IPS-11a (cell line): ENCODE measurements around the gene TRAPPC12.
"Not testable (repeated sequence)": the region's sequence is repeated elsewhere in the genome, so short reads cannot be mapped to it uniquely, and the experiment has no call there.

Experiments
- H3K4me3 ChIP-seq: one replicate; pipeline ENCODE4 v1.5.1; 2013; ENCODE audit warnings: low read depth, low read length, control low read depth

Gene TRAPPC12

GRCh38 chr2:3498783-3499394, 119.4 kb downstream of the TRAPPC12 start:
- no peak overlapping the region for H3K4me3 ChIP-seq

GRCh38 chr2:3500326-3500899, 120.9 kb downstream of the TRAPPC12 start:
- no peak overlapping the region for H3K4me3 ChIP-seq

GRCh38 chr2:3503046-3503445, 123.6 kb downstream of the TRAPPC12 start:
- H3K4me3 ChIP-seq = no peak overlapping the region

GRCh38 chr2:3503483-3503882, 124.0 kb downstream of the TRAPPC12 start:
- H3K4me3 ChIP-seq = no peak overlapping the region

DNA sequence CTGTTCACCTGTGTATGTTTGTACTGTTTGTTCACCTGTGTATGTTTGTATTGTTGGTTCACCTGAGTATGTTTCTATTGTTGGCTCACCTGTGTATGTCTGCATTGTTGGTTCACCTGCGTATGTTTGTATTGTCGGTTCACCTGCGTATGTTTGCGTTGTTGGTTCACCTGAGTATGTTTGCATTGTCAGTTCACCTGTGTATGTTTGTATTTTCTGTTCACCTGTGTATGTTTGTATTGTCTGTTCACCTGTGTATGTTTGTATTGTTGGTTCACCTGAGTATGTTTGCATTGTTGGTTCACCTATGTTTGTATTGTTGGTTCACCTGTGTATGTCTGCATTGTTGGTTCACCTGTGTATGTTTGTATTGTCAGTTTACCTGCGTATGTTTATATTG, 125.2 kb downstream of the TRAPPC12 start:
- no peak overlapping the region for H3K4me3 ChIP-seq

DNA sequence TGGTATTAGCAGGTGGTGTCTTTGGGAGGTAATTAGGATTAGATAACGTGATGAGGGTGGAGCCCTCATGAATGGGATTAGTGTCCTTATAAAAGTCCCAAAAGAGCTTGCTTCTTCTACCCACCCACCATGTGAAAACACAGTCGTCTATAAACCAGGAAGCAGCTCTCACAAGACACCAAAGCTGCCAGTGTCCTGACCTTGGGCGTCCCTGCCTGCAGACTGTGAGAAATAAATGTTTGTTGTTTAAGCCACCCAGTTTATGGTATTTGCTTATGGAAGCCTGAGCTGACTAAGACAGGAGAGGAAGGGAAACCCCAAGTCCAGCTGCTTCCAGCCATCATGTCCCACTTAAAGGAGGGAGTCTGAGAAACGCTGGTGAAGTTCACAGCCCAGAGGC, 126.3 kb downstream of the TRAPPC12 start:
- H3K4me3 ChIP-seq = no peak overlapping the region

DNA sequence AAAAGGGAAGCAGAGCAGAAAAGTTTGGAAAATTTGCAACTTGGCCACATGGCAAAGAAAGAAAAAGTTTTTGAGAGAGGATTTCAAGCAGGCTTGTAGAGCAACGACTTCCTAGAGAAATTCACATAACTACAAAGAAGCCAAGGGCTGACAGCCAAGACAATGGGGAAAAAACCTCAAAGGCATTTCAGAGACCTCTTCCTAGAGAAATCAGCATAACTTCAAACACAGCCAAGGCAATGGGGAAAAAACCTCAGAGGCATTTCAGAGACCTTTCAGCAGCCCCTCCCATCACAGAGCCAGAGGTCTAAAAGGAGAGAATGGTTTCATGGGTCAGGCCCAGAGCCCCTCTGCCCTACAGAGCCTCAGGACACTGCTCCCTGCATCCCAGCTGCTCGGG, 132.6 kb downstream of the TRAPPC12 start:
- no peak overlapping the region for H3K4me3 ChIP-seq

DNA sequence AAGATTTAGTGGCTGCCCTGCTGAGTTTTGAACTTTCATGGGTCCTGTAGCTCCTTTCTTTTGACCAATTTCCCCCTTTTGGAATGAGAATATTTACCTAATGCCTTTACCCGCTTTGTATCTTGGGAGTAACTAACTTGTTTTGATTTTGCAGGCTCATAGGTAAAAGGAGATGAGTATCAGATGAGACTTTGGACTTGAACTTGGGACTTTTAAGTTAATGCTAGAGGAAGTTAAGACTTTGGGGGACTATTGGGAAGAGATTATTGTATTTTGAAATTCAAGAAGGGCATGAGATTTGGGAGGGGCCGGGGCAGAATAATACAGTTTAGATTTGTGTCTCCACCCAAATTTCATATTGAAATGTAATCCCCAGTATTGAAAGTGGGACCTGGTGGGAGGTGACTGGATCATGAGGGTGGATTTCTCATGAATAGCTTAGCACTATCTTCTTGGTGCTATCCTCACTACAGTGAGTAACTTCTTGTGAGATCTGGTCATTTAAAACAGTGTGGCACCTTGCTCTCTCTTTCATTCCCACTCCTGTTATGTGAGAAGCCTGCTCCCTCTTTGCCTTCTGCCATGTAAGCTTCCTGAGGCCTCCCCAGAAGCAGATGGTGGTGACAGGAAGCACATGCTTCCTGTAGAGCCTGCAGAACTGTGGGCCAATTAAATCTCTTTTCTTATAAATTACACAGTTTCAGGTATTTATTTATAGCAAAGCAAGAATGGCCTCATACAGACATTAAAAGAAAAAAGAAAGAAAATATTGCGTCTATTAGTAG, 133.7 kb downstream of the TRAPPC12 start:
- no peak overlapping the region for H3K4me3 ChIP-seq

DNA sequence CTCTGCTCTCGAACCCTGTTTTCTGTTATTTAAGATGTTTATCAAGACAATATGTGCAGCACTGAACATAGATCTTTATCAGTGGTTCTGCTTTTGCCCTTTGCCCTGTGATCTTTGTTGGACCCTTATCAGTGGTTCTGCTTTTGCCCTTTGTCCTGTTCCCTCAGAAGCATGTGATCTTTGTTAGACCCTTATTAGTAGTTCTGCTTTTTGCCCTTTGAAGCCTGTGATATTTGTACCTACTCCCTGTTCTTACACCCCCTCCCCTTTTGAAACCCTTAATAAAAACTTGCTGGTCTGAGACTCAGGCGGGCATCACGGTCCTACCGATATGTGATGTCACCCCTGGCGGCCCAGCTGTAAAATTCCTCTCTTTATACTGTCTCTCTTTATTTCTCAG, 135.9 kb downstream of the TRAPPC12 start:
- H3K4me3 ChIP-seq = not testable (repeated sequence)

GRCh38 chr2:3516831-3517230, 137.3 kb downstream of the TRAPPC12 start:
- no peak overlapping the region for H3K4me3 ChIP-seq

DNA sequence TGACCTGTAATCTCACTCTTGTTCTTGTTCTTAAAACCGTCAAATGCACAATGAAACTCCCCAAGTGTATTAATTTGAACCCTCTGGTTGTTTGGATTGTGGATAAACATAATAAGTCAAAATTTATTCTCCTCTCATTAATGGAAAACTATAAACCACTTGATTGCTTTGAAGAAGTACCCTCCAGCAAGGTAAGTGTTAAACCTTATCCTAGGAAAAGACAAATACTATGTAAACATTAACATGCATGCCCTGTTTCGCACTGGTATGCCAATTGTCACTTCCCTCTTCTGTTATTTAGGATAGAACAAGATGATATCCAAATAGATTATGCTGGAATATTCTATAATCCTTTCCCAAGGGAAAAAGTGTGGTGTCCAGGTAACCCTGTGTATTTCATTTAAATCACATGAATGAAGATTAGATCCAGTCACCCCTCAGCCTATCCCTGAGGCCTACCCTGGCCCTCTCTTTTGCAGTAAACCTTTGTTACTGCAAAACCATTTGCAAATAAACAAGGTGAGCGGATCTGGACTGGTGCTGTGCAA, 138.5 kb downstream of the TRAPPC12 start:
- H3K4me3 ChIP-seq = peak overlapping the region; percentile 81

DNA sequence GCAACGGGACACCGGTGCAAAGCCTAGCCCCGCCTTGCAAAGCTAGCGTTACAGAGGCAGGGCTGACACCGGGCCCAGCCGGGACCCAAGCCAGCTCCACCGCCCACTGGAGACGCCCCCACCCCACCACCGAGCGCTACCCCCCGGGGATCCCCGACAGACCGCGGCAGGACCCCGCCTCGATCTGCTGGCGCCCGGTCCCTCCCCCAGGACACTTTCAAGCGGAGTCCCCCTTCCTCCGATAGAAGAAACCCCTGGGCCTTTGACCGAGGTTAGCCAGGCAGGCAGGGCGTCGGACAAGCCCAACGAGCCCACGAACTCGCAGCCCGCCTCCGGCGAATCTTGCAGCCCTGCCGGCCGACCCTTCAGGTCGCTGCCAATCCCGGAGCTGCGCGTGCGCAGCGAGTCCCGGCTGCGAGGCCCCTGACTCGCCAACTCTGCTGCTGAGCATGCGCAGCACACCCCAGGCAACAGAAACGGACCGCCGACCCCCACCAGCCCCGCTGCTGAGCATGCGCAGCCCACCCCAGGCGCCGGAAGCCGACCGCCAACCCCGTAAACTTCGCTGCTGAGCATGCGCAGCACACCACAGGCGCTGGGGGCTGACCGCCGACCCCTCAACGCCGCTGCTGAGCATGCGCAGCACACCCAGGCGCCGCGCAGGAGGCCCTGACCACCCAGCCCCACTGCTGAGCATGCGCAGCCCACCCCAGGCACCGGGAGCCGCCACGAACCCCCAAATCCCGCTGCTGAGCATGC, 139.2 kb downstream of the TRAPPC12 start:
- H3K4me3 ChIP-seq = peak overlapping the region; percentile 81

- peak within 1 kb of the TSS; percentile 81 for H3K4me3 ChIP-seq
These were observed 140.0 kb downstream of the TRAPPC12 start, which contains the start of gene ADI1 for GRCh38 chr2:3519255-3520205. Gene ADI1 (minus strand): TSS chr2:3519531. CDS start chr2:3519487, 44 bp downstream.

- H3K4me3 ChIP-seq = no peak overlapping the region
These were observed 141.1 kb downstream of the TRAPPC12 start for GRCh38 chr2:3520591-3520990.

DNA sequence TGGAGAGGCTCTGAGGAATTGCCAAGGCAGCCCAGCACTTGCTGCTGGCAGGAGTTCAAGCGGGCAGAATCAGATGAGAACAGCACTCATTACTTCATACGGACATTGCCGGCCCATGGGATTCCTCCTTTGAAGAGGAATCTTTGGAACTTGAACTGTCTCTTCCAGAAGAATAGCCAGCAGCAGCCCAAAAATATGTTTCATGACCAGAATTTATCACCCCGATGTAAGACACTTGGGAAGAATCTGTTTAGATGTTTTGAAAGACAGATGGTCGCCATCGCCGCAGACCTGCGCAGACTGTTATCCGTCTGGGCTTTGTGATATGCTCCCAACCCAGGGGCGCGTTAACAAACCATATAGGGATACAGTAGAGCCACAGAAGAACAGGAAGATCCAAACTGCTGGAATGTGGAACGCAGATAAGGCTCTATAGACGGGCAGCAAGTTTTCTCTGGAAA, 143.5 kb downstream of the TRAPPC12 start:
- no peak overlapping the region for H3K4me3 ChIP-seq

DNA sequence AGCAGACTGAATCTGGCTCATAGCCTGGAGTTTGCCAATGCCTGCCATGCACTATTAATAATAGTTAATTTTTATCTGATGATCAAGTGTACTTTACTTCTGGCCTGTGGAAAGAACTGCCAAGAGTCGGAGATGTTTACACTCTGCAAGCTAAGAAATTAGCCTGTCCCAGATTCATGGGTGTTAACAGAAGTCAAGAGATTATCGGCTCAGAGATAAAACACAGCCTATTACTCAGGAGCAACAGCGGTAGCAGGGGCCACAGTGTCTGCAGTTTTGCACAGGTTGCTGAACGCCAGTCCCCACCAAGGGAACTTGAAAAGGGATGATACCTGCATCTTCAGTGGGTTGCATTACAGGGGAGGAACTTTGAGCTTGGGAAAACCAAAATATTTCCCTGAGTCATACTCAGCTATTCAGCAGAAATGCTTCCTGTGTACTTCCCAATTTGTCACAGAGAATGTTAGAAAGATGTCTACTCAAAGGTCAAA, 144.1 kb downstream of the TRAPPC12 start:
- H3K4me3 ChIP-seq = no peak overlapping the region

DNA sequence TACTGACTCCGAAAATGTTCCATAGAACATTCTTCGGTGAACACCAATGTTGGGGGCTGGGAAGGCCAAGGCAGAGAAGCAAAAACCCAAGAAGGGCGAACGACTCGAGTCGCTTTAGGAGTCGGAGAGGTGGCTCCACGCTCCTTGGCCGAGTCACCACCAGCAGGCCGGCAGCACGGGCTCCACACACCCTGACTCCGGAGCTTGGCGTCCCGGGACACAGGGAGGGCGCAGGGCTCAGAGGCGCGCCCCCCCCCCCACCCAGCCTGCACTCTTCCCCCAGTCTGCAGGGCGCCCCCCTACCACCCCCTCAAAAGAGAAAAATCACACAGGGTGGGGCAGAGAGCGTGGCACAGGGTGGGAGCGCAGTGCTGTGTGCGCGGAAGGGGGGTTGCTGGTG, 147.4 kb downstream of the TRAPPC12 start:
- no peak overlapping the region for H3K4me3 ChIP-seq

- H3K4me3 ChIP-seq = no peak overlapping the region
These were observed 148.6 kb downstream of the TRAPPC12 start for GRCh38 chr2:3527886-3528785.
